Astrocyte (in vitro differentiated cells and primary cell): Measurements from ENCODE around the gene FAM227A.

Experiments used
- EZH2 ChIP-seq: IDR thresholded peaks from 2 replicates; pipeline ENCODE4 v1.6.1; 2012; ENCODE audit warnings: mild to moderate bottlenecking, low read length, inconsistent platforms; ENCODE audit not compliant: insufficient read depth
- TF ChIP-seq, protein P1 (sequence below): IDR thresholded peaks from 2 replicates; pipeline ENCODE4 v1.5.1; 2011; ENCODE audit warnings: low read depth, mild to moderate bottlenecking, inconsistent platforms, low read length, moderate library complexity; ENCODE audit not compliant: insufficient read depth

DNA sequence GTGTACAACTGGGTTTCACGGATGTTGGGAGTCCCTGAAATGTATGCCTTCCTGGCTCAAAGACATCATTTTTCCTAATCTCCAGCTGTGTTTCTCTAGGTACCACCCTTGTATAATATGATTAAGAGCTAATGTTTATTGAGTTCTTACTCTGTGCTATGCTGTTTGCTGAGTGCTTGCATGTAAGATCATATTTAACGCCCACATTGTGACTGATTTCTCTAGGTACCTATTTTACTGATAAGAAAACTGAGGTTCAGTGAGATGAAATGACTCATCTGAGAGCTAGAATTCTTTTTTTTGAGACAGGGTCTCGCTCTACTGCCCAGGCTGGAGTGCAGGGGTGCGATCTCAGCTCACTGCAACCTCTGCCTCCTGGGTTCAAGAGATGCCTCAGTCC lies 42.6 kb downstream of the FAM227A start:
- TF ChIP-seq, protein P1, sequence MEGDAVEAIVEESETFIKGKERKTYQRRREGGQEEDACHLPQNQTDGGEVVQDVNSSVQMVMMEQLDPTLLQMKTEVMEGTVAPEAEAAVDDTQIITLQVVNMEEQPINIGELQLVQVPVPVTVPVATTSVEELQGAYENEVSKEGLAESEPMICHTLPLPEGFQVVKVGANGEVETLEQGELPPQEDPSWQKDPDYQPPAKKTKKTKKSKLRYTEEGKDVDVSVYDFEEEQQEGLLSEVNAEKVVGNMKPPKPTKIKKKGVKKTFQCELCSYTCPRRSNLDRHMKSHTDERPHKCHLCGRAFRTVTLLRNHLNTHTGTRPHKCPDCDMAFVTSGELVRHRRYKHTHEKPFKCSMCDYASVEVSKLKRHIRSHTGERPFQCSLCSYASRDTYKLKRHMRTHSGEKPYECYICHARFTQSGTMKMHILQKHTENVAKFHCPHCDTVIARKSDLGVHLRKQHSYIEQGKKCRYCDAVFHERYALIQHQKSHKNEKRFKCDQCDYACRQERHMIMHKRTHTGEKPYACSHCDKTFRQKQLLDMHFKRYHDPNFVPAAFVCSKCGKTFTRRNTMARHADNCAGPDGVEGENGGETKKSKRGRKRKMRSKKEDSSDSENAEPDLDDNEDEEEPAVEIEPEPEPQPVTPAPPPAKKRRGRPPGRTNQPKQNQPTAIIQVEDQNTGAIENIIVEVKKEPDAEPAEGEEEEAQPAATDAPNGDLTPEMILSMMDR = no peak
- TF ChIP-seq EZH2 = no peak
